ENCODE results near the gene TAF10.
A peak's percentile ranks its signal among the peaks of the same experiment; 100 is the strongest.

TAF10 gene

GRCh38 chr11:6599881-6600390, 12.1 kb downstream of the TAF10 start:
- H3K4me1 ChIP-seq (ENCODE audit: control insufficient read depth, insufficient read depth, low read length), result peaks cover 12% of the 10 kb centered on the region
- no peak overlapping the region for H3K4me3 ChIP-seq (ENCODE audit: insufficient read depth, low read depth, low read length)
- peaks cover 21% of the 10 kb centered on the region for H3K36me3 ChIP-seq (ENCODE audit: control insufficient read depth, insufficient read depth, low read length)
- no peaks in the 10 kb centered on the region for H3K27me3 ChIP-seq (ENCODE audit: control insufficient read depth, insufficient read depth, low read length, poor library complexity, severe bottlenecking)
- H3K27ac ChIP-seq (ENCODE audit: insufficient read depth, low read depth, low read length, poor library complexity, severe bottlenecking), result no peak overlapping the region
- 94% methylated on average over 2 of the region's 2 CpGs for WGBS, 2 experiments
- no peaks in the 10 kb centered on the region for H3K9me3 ChIP-seq (ENCODE audit: control insufficient read depth, low read length)

DNA sequence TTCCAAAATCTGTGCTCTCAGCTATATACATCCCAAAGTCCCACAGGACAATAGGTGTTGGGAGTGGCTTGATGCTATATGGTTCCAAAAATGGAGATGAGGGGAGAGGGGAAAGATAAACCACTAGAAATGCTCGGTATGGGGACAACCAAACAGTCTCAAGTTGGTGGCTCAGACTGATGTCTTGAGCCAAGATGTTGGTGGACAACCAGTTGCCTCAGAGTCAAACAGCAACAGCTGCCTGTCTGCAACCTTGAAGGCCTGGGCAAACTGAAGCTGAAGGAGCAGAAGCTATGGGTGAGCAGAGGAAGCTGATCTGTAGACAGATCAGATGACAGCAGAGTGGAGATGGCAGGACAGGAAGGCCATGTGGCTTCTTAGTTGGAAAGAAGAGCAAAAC, 12.6 kb downstream of the TAF10 start:
- no peaks in the 10 kb centered on the region for H3K27me3 ChIP-seq (ENCODE audit: control insufficient read depth, insufficient read depth, low read length, poor library complexity, severe bottlenecking)
- H3K4me1 ChIP-seq (ENCODE audit: control insufficient read depth, insufficient read depth, low read length), result peaks cover 10% of the 10 kb centered on the region
- 87 to 89% methylated on average over 1 of the region's 1 CpG for WGBS, 2 experiments
- no peak overlapping the region for H3K4me3 ChIP-seq (ENCODE audit: insufficient read depth, low read depth, low read length)
- peaks cover 21% of the 10 kb centered on the region for H3K36me3 ChIP-seq (ENCODE audit: control insufficient read depth, insufficient read depth, low read length)
- no peaks in the 10 kb centered on the region for H3K9me3 ChIP-seq (ENCODE audit: control insufficient read depth, low read length)
- H3K27ac ChIP-seq (ENCODE audit: insufficient read depth, low read depth, low read length, poor library complexity, severe bottlenecking), result no peak overlapping the region

- no peaks in the 10 kb centered on the region for H3K27me3 ChIP-seq (ENCODE audit: control insufficient read depth, insufficient read depth, low read length, poor library complexity, severe bottlenecking)
- H3K36me3 ChIP-seq (ENCODE audit: control insufficient read depth, insufficient read depth, low read length), result peaks cover 21% of the 10 kb centered on the region
- H3K4me1 ChIP-seq (ENCODE audit: control insufficient read depth, insufficient read depth, low read length), result peaks cover 9% of the 10 kb centered on the region
- 96 to 97% methylated on average over 3 of the region's 3 CpGs for WGBS, 2 experiments
- H3K4me3 ChIP-seq (ENCODE audit: insufficient read depth, low read depth, low read length), result no peak overlapping the region
- H3K27ac ChIP-seq (ENCODE audit: insufficient read depth, low read depth, low read length, poor library complexity, severe bottlenecking), result no peak overlapping the region
- no peaks in the 10 kb centered on the region for H3K9me3 ChIP-seq (ENCODE audit: control insufficient read depth, low read length)
These were observed 13.5 kb downstream of the TAF10 start for GRCh38 chr11:6598555-6598954.

GRCh38 chr11:6596239-6596877, 15.7 kb downstream of the TAF10 start:
- peaks cover 5% of the 10 kb centered on the region for H3K4me1 ChIP-seq (ENCODE audit: control insufficient read depth, insufficient read depth, low read length)
- no peaks in the 10 kb centered on the region for H3K9me3 ChIP-seq (ENCODE audit: control insufficient read depth, low read length)
- H3K4me3 ChIP-seq (ENCODE audit: insufficient read depth, low read depth, low read length), result no peak overlapping the region
- H3K27me3 ChIP-seq (ENCODE audit: control insufficient read depth, insufficient read depth, low read length, poor library complexity, severe bottlenecking), result no peaks in the 10 kb centered on the region
- H3K27ac ChIP-seq (ENCODE audit: insufficient read depth, low read depth, low read length, poor library complexity, severe bottlenecking), result peak overlapping the region; percentile 26
- H3K36me3 ChIP-seq (ENCODE audit: control insufficient read depth, insufficient read depth, low read length), result peaks cover 21% of the 10 kb centered on the region
- 68 to 80% methylated on average over 5 of the region's 5 CpGs for WGBS, 2 experiments

DNA sequence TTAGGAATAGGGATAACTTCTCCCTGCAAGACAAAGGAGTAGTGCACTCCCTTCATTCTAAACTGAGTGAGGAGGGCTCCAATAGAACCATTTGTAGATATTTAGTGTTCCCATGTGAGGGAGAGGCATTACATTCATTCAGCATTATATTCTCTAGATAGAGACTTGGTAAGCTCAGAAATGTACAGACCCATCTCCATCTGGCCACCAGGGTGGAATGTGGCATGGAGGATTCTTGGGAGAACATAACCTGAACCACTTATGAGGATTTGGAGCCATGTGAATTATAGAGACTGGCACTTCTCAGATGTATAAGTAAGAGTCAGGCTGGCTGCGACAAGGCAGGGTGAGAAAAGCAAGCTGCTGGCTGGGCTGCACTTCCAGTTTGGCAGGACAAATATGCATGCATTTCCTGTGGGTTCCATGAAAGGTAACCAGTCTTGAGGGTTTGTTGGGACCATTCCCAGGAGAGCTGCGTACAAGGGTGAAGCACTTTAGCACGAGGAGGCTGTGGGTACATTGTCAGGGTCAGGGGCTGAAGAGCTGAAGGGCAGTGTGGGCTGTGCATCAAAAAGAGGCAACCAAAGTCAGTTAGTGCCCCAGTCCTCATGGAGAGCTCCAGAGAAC, 17.8 kb downstream of the TAF10 start:
- H3K27ac ChIP-seq (ENCODE audit: insufficient read depth, low read depth, low read length, poor library complexity, severe bottlenecking), result no peak overlapping the region
- H3K4me1 ChIP-seq (ENCODE audit: control insufficient read depth, insufficient read depth, low read length), result peaks cover 5% of the 10 kb centered on the region
- 91 to 92% methylated on average over 3 of the region's 3 CpGs for WGBS, 2 experiments
- H3K27me3 ChIP-seq (ENCODE audit: control insufficient read depth, insufficient read depth, low read length, poor library complexity, severe bottlenecking), result no peaks in the 10 kb centered on the region
- no peak overlapping the region for H3K4me3 ChIP-seq (ENCODE audit: insufficient read depth, low read depth, low read length)
- peaks cover 3% of the 10 kb centered on the region for H3K36me3 ChIP-seq (ENCODE audit: control insufficient read depth, insufficient read depth, low read length)
- no peaks in the 10 kb centered on the region for H3K9me3 ChIP-seq (ENCODE audit: control insufficient read depth, low read length)

- Histone ChIP-seq H3K4me1 (ENCODE audit: control insufficient read depth, insufficient read depth, low read length) (peaks cover 5% of the 10 kb centered on the region), H3K36me3 (ENCODE audit: control insufficient read depth, insufficient read depth, low read length) (no peaks in the 10 kb centered on the region), H3K4me3 (ENCODE audit: insufficient read depth, low read depth, low read length) (no peak overlapping the region), H3K27me3 (ENCODE audit: control insufficient read depth, insufficient read depth, low read length, poor library complexity, severe bottlenecking) (no peaks in the 10 kb centered on the region), H3K27ac (ENCODE audit: insufficient read depth, low read depth, low read length, poor library complexity, severe bottlenecking) (no peak overlapping the region), H3K9me3 (ENCODE audit: control insufficient read depth, low read length) (no peaks in the 10 kb centered on the region)
- WGBS, 2 experiments, result no CpG with 5 or more reads among the region's 1 CpG
These were observed 24.0 kb downstream of the TAF10 start for GRCh38 chr11:6588018-6588417.

GRCh38 chr11:6587360-6587953, 24.6 kb downstream of the TAF10 start:
- Histone ChIP-seq H3K9me3 (ENCODE audit: control insufficient read depth, low read length) (no peaks in the 10 kb centered on the region), H3K4me3 (ENCODE audit: insufficient read depth, low read depth, low read length) (no peak overlapping the region), H3K4me1 (ENCODE audit: control insufficient read depth, insufficient read depth, low read length) (peaks cover 4% of the 10 kb centered on the region), H3K36me3 (ENCODE audit: control insufficient read depth, insufficient read depth, low read length) (no peaks in the 10 kb centered on the region), H3K27me3 (ENCODE audit: control insufficient read depth, insufficient read depth, low read length, poor library complexity, severe bottlenecking) (no peaks in the 10 kb centered on the region), H3K27ac (ENCODE audit: insufficient read depth, low read depth, low read length, poor library complexity, severe bottlenecking) (no peak overlapping the region)
- 92 to 95% methylated on average over 11 of the region's 11 CpGs for WGBS, 2 experiments

DNA sequence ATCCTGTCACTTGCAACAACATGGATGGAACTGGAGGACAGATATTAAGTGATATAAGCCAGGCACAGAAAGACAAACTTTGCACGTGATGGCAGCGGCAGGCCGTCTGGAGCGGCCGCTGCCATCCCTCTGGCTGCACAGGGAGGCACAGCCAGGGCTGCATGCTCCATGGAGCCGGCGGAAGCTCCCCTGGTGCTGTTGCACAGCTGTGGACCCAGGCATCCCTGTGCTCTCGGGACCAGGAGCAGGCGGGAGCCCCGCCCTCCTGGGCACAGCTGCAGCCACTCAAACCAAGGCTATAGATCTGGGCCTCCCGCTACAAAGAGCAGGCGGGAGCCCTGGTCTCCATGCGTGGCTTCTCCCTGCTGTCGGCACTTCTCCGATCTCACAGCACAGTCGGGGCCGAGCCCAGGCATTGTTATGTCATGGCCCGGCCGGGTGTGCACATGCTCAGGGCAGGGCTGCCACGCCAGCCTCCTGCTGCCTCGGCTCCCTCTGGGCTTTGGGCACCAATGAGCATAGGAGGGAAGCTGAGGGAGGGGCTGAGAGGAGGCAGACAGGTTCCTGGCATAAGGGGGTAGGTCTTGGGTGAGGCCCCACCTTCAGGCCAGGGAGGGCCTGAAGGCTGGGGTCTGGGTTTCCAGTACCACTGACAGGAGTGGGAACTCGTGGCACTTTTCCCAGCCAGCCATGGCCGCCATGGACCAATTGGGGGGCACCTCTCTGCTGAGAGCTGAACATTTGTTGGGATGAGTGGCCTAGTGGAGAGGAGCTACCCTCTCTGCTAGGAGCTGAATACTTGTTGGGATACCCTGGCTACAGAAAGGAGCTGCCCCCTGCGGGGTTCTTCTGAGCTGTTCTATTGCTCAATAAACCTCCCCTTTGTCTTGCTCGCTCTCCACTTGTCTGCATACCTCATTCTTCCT, 25.3 kb downstream of the TAF10 start:
- 92 to 93% methylated on average over 25 of the region's 25 CpGs for WGBS, 2 experiments
- no peaks in the 10 kb centered on the region for H3K27me3 ChIP-seq (ENCODE audit: control insufficient read depth, insufficient read depth, low read length, poor library complexity, severe bottlenecking)
- no peak overlapping the region for H3K4me3 ChIP-seq (ENCODE audit: insufficient read depth, low read depth, low read length)
- H3K9me3 ChIP-seq (ENCODE audit: control insufficient read depth, low read length), result no peaks in the 10 kb centered on the region
- no peaks in the 10 kb centered on the region for H3K4me1 ChIP-seq (ENCODE audit: control insufficient read depth, insufficient read depth, low read length)
- H3K36me3 ChIP-seq (ENCODE audit: control insufficient read depth, insufficient read depth, low read length), result no peaks in the 10 kb centered on the region
- H3K27ac ChIP-seq (ENCODE audit: insufficient read depth, low read depth, low read length, poor library complexity, severe bottlenecking), result no peak overlapping the region

DNA sequence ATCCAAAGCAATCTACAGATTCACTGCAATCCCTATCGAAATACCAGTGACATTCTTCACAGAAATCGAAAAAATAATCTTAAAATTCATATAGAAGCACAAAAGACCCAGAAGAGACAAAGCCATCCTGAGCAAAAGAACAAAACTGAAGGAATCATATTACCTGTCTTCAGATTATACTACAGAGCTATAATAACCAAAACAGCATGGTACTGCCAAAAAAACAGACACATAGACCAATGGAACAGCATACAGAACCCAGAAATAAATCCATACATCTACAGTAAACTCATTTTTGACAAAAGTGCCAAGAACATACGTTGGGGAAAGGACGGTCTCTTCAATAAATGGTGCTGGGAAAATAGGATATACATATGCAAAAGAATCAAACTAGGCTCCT, 27.5 kb downstream of the TAF10 start:
- H3K4me1 ChIP-seq (ENCODE audit: control insufficient read depth, insufficient read depth, low read length), result no peaks in the 10 kb centered on the region
- H3K27ac ChIP-seq (ENCODE audit: insufficient read depth, low read depth, low read length, poor library complexity, severe bottlenecking), result no peak overlapping the region
- no peaks in the 10 kb centered on the region for H3K9me3 ChIP-seq (ENCODE audit: control insufficient read depth, low read length)
- H3K27me3 ChIP-seq (ENCODE audit: control insufficient read depth, insufficient read depth, low read length, poor library complexity, severe bottlenecking), result no peaks in the 10 kb centered on the region
- no peaks in the 10 kb centered on the region for H3K36me3 ChIP-seq (ENCODE audit: control insufficient read depth, insufficient read depth, low read length)
- H3K4me3 ChIP-seq (ENCODE audit: insufficient read depth, low read depth, low read length), result no peak overlapping the region
- WGBS, 2 experiments, result 95% methylated on average over 3 to 4 of the region's 4 CpGs

- Histone ChIP-seq H3K4me3 (ENCODE audit: insufficient read depth, low read depth, low read length) (no peak overlapping the region), H3K4me1 (ENCODE audit: control insufficient read depth, insufficient read depth, low read length) (no peaks in the 10 kb centered on the region), H3K36me3 (ENCODE audit: control insufficient read depth, insufficient read depth, low read length) (no peaks in the 10 kb centered on the region), H3K9me3 (ENCODE audit: control insufficient read depth, low read length) (no peaks in the 10 kb centered on the region), H3K27ac (ENCODE audit: insufficient read depth, low read depth, low read length, poor library complexity, severe bottlenecking) (no peak overlapping the region), H3K27me3 (ENCODE audit: control insufficient read depth, insufficient read depth, low read length, poor library complexity, severe bottlenecking) (no peaks in the 10 kb centered on the region)
- WGBS, 2 experiments, result 73 to 87% methylated on average over 1 of the region's 1 CpG
These were observed 28.4 kb downstream of the TAF10 start for GRCh38 chr11:6583584-6583983.
